NCI-H524 (cell line): ENCODE data around the gene ATF6B.
"Not testable (repeated sequence)": the region's sequence is repeated elsewhere in the genome, so short reads cannot be mapped to it uniquely, and the experiment has no call there.

ENCODE experiments used
- DNase-seq, 2 experiments: peaks; one replicate each; lab custom pipeline; 2025; lab: John Stamatoyannopoulos, UW

The ATF6B gene

GRCh38 chr6:32154514-32155161, 26.6 kb upstream of the ATF6B start:
- DNase-seq = peak; percentile 59 to 82

GRCh38 chr6:32153564-32154513, 25.8 kb upstream of the ATF6B start, which contains the start of gene PPT2:
TSS of gene PPT2 (plus strand) at chr6:32154141. CDS start at chr6:32154595, 454 bp downstream.
- DNase-seq = peak; percentile 88 to 89

GRCh38 chr6:32152769-32153563, 24.9 kb upstream of the ATF6B start:
- no peak for DNase-seq

- peak; percentile 29 to 42 for DNase-seq
These were observed 24.1 kb upstream of the ATF6B start, which contains the start of gene PRRT1 for GRCh38 chr6:32151863-32152768. TSS of gene PRRT1 (minus strand) at chr6:32151939. CDS start at chr6:32151827, 112 bp downstream.

GRCh38 chr6:32151181-32151862, 23.3 kb upstream of the ATF6B start:
- peak; percentile 97 to 99 for DNase-seq

- DNase-seq = no peak
These were observed 22.2 kb upstream of the ATF6B start for GRCh38 chr6:32149932-32150870.

- DNase-seq = no peak
These were observed 21.2 kb upstream of the ATF6B start for GRCh38 chr6:32149092-32149755.

GRCh38 chr6:32148289-32149091, 20.4 kb upstream of the ATF6B start:
- DNase-seq = no peak

- DNase-seq = no peak
These were observed 19.5 kb upstream of the ATF6B start for GRCh38 chr6:32147401-32148132.

GRCh38 chr6:32146687-32147086, 18.6 kb upstream of the ATF6B start:
- no peak for DNase-seq

- no peak for DNase-seq
These were observed 18.2 kb upstream of the ATF6B start for GRCh38 chr6:32146287-32146686.

GRCh38 chr6:32144238-32144637, 16.2 kb upstream of the ATF6B start:
- DNase-seq = not testable (repeated sequence)

GRCh38 chr6:32140420-32141046, 12.5 kb upstream of the ATF6B start:
- DNase-seq = no peak

GRCh38 chr6:32139590-32139989, 11.5 kb upstream of the ATF6B start:
- no peak for DNase-seq

- DNase-seq = no peak
These were observed 9.4 kb upstream of the ATF6B start for GRCh38 chr6:32137454-32137853.

- DNase-seq = no peak
These were observed 5.7 kb upstream of the ATF6B start for GRCh38 chr6:32133786-32134185.

GRCh38 chr6:32132110-32132509, 4.1 kb upstream of the ATF6B start:
- DNase-seq = no peak
